ENCODE data around the gene KIAA1217. TPM values are rescaled to one million over a fixed set of nuclear protein-coding genes. Genes with fewer than 3 reads are reported as not detected.

The KIAA1217 gene
- total and polyA plus RNA-seq, 2 of the 8 experiments (the other 6 are each of a cell fraction or from before 2014, with no cell fraction given) = 4.5 to 15.6 TPM

MicroRNAs within 50 kb of the gene (microRNA counts, 767-probe panel; counts per million panel counts)
- 879 counts per million, percentile 95 among the panel's probes with 10 or more counts for microRNA hsa-miR-603

Small RNAs within 50 kb of the gene (microRNA-seq; reads per million reads assigned to microRNA genes)
- 0 reads per million in 2 experiments for gene MIR603 (ENCODE audit: borderline microRNAs expressed in 2 of 2, borderline number of aligned reads in 2 of 2, borderline replicate concordance in 1 of 2)

Small RNAs within 50 kb of the gene (small RNA-seq; reads per million reads assigned to genes)
- gene AC063961.1 (ENCODE audit: insufficient read depth) = not detected
- not detected for gene MIR603 (ENCODE audit: insufficient read depth)

Measured in H1 (cell line).